K562 (cell line): ENCODE measurements around the gene CEP76. TPM values are rescaled to one million over a fixed set of nuclear protein-coding genes. Genes with fewer than 3 reads are reported as not detected.
A peak's percentile ranks its signal among the peaks of the same experiment; 100 is the strongest.

Experiments
- ARID1B ChIP-seq: fragments of 450-650 bp; IDR thresholded peaks from 2 replicates; pipeline ENCODE4 v1.6.1; 2016; ENCODE audit warnings: antibody characterized with exemption, mild to moderate bottlenecking, inconsistent platforms
- CSDE1 ChIP-seq, 2 experiments: fragments of 450-650 bp; IDR thresholded peaks; 2 replicates each; pipeline ENCODE4 v1.6.1; 2016; ENCODE audit warnings: mild to moderate bottlenecking in 1 of 2
- FOXA3 ChIP-seq, 2 experiments: fragments of 450-650 bp in 1 of 2; sonication (generic) in 1 of 2; formaldehyde crosslinking; IDR thresholded peaks in 1 of 2; conservative IDR thresholded peaks in 1 of 2; 2 replicates each; pipeline versions ENCODE4 v1.4.0 to v1.8.0; 2020 to 2022; ENCODE audit warnings: mild to moderate bottlenecking in 2 of 2, missing genetic modification reagents in 1 of 2
- NFE2 ChIP-seq: IDR thresholded peaks from 2 replicates; pipeline ENCODE4 v1.6.1; 2014; ENCODE audit warnings: antibody characterized with exemption, low read depth
- SAFB2 ChIP-seq: fragments of 200-400 bp; formaldehyde crosslinking; IDR thresholded peaks from 2 replicates; pipeline ENCODE4 v1.6.1; 2018; ENCODE audit warnings: borderline replicate concordance, low read length, low read depth, moderate library complexity; ENCODE audit not compliant: severe bottlenecking
- polyA plus RNA-seq, 8 experiments: library from polyadenylated mRNA; depleted of rRNA in 4 of 8; stranded (reverse) in 5 of 8; unstranded in 3 of 8; fragments of >200 nt; fragmentation: Nextera tagmentation in 2 of 8; fragmentation: Illumina TruSeq in 1 of 8; extraction: Ambion mirVana in 2 of 8; extraction: Trizol in 1 of 8; gene quantifications; 2 replicates each; pipeline versions ENCODE4 v1.2.1 to v1.2.3, GENCODE V29; 2011 to 2014; ENCODE audit warnings: inconsistent platforms in 1 of 8, missing spikeins in 1 of 8
- total RNA-seq, 7 experiments: library from RNA; depleted of rRNA in 6 of 7; stranded (reverse); fragments of >200 nt in 6 of 7; fragmentation: Illumina TruSeq in 2 of 7; extraction: Trizol in 2 of 7; gene quantifications; 2 replicates each; pipeline versions ENCODE4 v1.2.1 to v1.2.3, GENCODE V29; 2011 to 2021; ENCODE audit warnings: low replicate concordance in 1 of 7
- TF ChIP-seq, protein P1 (sequence below), 2 experiments: fragments of 450-650 bp in 1 of 2; sonication (generic) in 1 of 2; formaldehyde crosslinking in 1 of 2; IDR thresholded peaks; 2 replicates each; pipeline versions ENCODE4 v1.7.1 to v1.9.0; 2016 to 2022; ENCODE audit warnings: inconsistent platforms in 1 of 2, mild to moderate bottlenecking in 1 of 2, missing genetic modification reagents in 1 of 2
- TF ChIP-seq, protein P2 (sequence below): sonication (generic); formaldehyde crosslinking; IDR thresholded peaks from 2 replicates; pipeline ENCODE4 v1.8.0; 2022; ENCODE audit warnings: missing genetic modification reagents, mild to moderate bottlenecking, borderline replicate concordance
- TF ChIP-seq, protein P3 (sequence below): sonication (generic); formaldehyde crosslinking; IDR thresholded peaks from 2 replicates; pipeline ENCODE4 v1.9.0; 2022; ENCODE audit warnings: mild to moderate bottlenecking, missing genetic modification reagents
- TF ChIP-seq, protein P4 (sequence below), 2 experiments: fragments of 450-650 bp in 1 of 2; sonication (generic) in 1 of 2; formaldehyde crosslinking; conservative IDR thresholded peaks; 2 replicates each; pipeline versions ENCODE4 v1.4.0 to v1.8.1; 2020 to 2022; ENCODE audit warnings: mild to moderate bottlenecking in 1 of 2, missing genetic modification reagents in 1 of 2
- TF ChIP-seq, protein P5 (sequence below): sonication (generic); formaldehyde crosslinking; IDR thresholded peaks from 2 replicates; pipeline ENCODE4 v1.8.1; 2023; ENCODE audit warnings: missing genetic modification reagents, mild to moderate bottlenecking, borderline replicate concordance

Gene CEP76
- total and polyA plus RNA-seq, 9 of the 15 experiments (the other 6 are each of a cell fraction or from before 2014, with no cell fraction given) = 5.3 to 27.3 (median 19.3) TPM

DNA sequence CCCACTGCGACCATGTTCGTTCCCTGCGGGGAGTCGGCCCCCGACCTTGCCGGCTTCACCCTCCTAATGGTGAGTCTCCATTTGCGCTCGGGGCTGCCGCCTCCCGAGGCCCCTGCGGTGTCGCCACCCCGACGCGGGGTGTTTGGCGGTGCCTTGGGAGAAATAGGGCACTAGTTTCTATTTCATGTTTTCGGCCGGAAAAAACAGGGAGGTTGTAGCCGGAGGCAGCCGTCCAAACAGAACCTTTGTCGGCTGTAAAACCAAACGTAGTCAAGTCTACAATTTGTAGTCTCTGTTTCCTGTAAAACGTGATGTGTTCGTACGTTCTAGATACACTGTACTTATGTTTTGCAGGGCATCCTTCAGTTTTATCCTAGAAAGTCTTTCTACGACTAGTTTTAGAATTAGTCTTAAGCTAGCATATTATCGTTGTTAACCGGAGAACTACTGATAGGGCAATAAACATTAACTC is 609 bp upstream of the CEP76 start (continued):
- TF ChIP-seq, protein P1, sequence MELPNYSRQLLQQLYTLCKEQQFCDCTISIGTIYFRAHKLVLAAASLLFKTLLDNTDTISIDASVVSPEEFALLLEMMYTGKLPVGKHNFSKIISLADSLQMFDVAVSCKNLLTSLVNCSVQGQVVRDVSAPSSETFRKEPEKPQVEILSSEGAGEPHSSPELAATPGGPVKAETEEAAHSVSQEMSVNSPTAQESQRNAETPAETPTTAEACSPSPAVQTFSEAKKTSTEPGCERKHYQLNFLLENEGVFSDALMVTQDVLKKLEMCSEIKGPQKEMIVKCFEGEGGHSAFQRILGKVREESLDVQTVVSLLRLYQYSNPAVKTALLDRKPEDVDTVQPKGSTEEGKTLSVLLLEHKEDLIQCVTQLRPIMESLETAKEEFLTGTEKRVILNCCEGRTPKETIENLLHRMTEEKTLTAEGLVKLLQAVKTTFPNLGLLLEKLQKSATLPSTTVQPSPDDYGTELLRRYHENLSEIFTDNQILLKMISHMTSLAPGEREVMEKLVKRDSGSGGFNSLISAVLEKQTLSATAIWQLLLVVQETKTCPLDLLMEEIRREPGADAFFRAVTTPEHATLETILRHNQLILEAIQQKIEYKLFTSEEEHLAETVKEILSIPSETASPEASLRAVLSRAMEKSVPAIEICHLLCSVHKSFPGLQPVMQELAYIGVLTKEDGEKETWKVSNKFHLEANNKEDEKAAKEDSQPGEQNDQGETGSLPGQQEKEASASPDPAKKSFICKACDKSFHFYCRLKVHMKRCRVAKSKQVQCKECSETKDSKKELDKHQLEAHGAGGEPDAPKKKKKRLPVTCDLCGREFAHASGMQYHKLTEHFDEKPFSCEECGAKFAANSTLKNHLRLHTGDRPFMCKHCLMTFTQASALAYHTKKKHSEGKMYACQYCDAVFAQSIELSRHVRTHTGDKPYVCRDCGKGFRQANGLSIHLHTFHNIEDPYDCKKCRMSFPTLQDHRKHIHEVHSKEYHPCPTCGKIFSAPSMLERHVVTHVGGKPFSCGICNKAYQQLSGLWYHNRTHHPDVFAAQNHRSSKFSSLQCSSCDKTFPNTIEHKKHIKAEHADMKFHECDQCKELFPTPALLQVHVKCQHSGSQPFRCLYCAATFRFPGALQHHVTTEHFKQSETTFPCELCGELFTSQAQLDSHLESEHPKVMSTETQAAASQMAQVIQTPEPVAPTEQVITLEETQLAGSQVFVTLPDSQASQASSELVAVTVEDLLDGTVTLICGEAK (IDR thresholded peaks at IDR 0.05) = 0 out of 2 replicates have a peak, but pooled peaks have one; percentile 19
- TF ChIP-seq, protein P1 (CRISPR knock-in tag; IDR thresholded peaks at IDR 0.05) = no peak
- TF ChIP-seq SAFB2 (no peak), NFE2 (no peak), CSDE1 (IDR thresholded peaks at IDR 0.05) (0 out of 4 replicates have a peak, but pooled peaks of 1 of the 2 experiments have one; percentile 21), FOXA3 (CRISPR knock-in tag; conservative IDR thresholded peaks at IDR 0.05 in 1 of 2, IDR thresholded peaks at IDR 0.05 in 1 of 2) (0 out of 4 replicates have a peak, but pooled peaks of 1 of the 2 experiments have one; percentile 33), ARID1B (no peak)
- TF ChIP-seq, protein P2, sequence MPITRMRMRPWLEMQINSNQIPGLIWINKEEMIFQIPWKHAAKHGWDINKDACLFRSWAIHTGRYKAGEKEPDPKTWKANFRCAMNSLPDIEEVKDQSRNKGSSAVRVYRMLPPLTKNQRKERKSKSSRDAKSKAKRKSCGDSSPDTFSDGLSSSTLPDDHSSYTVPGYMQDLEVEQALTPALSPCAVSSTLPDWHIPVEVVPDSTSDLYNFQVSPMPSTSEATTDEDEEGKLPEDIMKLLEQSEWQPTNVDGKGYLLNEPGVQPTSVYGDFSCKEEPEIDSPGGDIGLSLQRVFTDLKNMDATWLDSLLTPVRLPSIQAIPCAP (CRISPR knock-in tag) = no peak
- TF ChIP-seq, protein P3, sequence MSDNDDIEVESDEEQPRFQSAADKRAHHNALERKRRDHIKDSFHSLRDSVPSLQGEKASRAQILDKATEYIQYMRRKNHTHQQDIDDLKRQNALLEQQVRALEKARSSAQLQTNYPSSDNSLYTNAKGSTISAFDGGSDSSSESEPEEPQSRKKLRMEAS (CRISPR knock-in tag) = no peak
- TF ChIP-seq, protein P4, sequence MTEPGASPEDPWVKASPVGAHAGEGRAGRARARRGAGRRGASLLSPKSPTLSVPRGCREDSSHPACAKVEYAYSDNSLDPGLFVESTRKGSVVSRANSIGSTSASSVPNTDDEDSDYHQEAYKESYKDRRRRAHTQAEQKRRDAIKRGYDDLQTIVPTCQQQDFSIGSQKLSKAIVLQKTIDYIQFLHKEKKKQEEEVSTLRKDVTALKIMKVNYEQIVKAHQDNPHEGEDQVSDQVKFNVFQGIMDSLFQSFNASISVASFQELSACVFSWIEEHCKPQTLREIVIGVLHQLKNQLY (CRISPR knock-in tag; conservative IDR thresholded peaks at IDR 0.05) = no peak
- TF ChIP-seq, protein P5, sequence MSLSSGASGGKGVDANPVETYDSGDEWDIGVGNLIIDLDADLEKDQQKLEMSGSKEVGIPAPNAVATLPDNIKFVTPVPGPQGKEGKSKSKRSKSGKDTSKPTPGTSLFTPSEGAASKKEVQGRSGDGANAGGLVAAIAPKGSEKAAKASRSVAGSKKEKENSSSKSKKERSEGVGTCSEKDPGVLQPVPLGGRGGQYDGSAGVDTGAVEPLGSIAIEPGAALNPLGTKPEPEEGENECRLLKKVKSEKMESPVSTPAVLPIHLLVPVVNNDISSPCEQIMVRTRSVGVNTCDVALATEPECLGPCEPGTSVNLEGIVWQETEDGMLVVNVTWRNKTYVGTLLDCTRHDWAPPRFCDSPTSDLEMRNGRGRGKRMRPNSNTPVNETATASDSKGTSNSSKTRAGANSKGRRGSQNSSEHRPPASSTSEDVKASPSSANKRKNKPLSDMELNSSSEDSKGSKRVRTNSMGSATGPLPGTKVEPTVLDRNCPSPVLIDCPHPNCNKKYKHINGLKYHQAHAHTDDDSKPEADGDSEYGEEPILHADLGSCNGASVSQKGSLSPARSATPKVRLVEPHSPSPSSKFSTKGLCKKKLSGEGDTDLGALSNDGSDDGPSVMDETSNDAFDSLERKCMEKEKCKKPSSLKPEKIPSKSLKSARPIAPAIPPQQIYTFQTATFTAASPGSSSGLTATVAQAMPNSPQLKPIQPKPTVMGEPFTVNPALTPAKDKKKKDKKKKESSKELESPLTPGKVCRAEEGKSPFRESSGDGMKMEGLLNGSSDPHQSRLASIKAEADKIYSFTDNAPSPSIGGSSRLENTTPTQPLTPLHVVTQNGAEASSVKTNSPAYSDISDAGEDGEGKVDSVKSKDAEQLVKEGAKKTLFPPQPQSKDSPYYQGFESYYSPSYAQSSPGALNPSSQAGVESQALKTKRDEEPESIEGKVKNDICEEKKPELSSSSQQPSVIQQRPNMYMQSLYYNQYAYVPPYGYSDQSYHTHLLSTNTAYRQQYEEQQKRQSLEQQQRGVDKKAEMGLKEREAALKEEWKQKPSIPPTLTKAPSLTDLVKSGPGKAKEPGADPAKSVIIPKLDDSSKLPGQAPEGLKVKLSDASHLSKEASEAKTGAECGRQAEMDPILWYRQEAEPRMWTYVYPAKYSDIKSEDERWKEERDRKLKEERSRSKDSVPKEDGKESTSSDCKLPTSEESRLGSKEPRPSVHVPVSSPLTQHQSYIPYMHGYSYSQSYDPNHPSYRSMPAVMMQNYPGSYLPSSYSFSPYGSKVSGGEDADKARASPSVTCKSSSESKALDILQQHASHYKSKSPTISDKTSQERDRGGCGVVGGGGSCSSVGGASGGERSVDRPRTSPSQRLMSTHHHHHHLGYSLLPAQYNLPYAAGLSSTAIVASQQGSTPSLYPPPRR (CRISPR knock-in tag) = no peak
